DOHH2 (cell line): Measurements from ENCODE around the gene KRT39.
"Not testable (repeated sequence)": the region's sequence is repeated elsewhere in the genome, so short reads cannot be mapped to it uniquely, and the experiment has no call there.

Experiments used
- H3F3A ChIP-seq: fragments of 200-600 bp; sonication (generic), shearing (Covaris generic); 2 replicates; pipeline ENCODE4 v1.6.0; 2016; ENCODE audit warnings: antibody characterized with exemption, mild to moderate bottlenecking; ENCODE audit not compliant: control insufficient read depth, insufficient read depth
- H3K27ac ChIP-seq: fragments of 200-600 bp; sonication (generic); 2 replicates; pipeline ENCODE4 v1.5.1; 2014; ENCODE audit warnings: low read depth, mild to moderate bottlenecking, low read length, moderate library complexity
- H3K27me3 ChIP-seq: fragments of 200-600 bp; sonication (generic); 2 replicates; pipeline ENCODE4 v1.6.1; 2014; ENCODE audit warnings: mild to moderate bottlenecking, low read length, mixed read lengths; ENCODE audit not compliant: control insufficient read depth
- H3K36me3 ChIP-seq: fragments of 200-600 bp; sonication (generic); 2 replicates; pipeline ENCODE4 v1.6.1; 2014; ENCODE audit warnings: mild to moderate bottlenecking, low read length, moderate library complexity, mixed read lengths; ENCODE audit not compliant: control insufficient read depth
- H3K4me1 ChIP-seq: fragments of 200-600 bp; sonication (generic); 2 replicates; pipeline ENCODE4 v1.6.1; 2014; ENCODE audit warnings: mild to moderate bottlenecking, low read length, mixed read lengths; ENCODE audit not compliant: control insufficient read depth
- H3K4me2 ChIP-seq: fragments of 200-600 bp; sonication (generic); 2 replicates; pipeline ENCODE4 v1.6.0; 2014; ENCODE audit warnings: mild to moderate bottlenecking, low read length, moderate library complexity
- H3K4me3 ChIP-seq: fragments of 200-600 bp; sonication (generic); 2 replicates; pipeline ENCODE4 v1.5.1; 2014; ENCODE audit warnings: mild to moderate bottlenecking, low read length, mixed read lengths
- H3K79me2 ChIP-seq: fragments of 200-600 bp; sonication (generic); 2 replicates; pipeline ENCODE4 v1.6.1; 2014; ENCODE audit warnings: mild to moderate bottlenecking, low read length, mixed read lengths; ENCODE audit not compliant: control insufficient read depth
- H3K9me2 ChIP-seq: fragments of 200-600 bp; sonication (generic); replicated peaks from 2 replicates; pipeline ENCODE4 v1.6.1; 2014; ENCODE audit warnings: mild to moderate bottlenecking, low read length, mixed read lengths; ENCODE audit not compliant: control insufficient read depth
- H3K9me3 ChIP-seq: fragments of 200-600 bp; sonication (generic); 2 replicates; pipeline ENCODE4 v1.6.1; 2014; ENCODE audit warnings: antibody characterized with exemption, low read length, mixed read lengths; ENCODE audit not compliant: control insufficient read depth, insufficient read depth
- H4K20me1 ChIP-seq: fragments of 200-600 bp; sonication (generic); 2 replicates; pipeline ENCODE4 v1.6.0; 2014; ENCODE audit warnings: low read depth, mild to moderate bottlenecking, antibody characterized with exemption, low read length, moderate library complexity; ENCODE audit not compliant: control insufficient read depth, insufficient read depth
- CTCF ChIP-seq: fragments of 200-600 bp; sonication (generic); IDR thresholded peaks from one replicate; pipeline ENCODE4 v1.5.1; 2014; ENCODE audit warnings: antibody characterized with exemption, mild to moderate bottlenecking, low read depth, low read length; ENCODE audit not compliant: poor library complexity, severe bottlenecking
- EZH2phosphoT487 ChIP-seq: fragments of 200-600 bp; sonication (generic); IDR thresholded peaks from 2 replicates; pipeline ENCODE4 v1.6.1; 2017; ENCODE audit warnings: borderline replicate concordance, mild to moderate bottlenecking, antibody characterized with exemption, low read length, moderate library complexity, mixed read lengths

The KRT39 gene

GRCh38 chr17:40926341-40926740, 40.4 kb downstream of the KRT39 start:
- Histone ChIP-seq H3K4me3 (no peak overlapping the region), H3K9me2 (no peaks in the 10 kb centered on the region), H3K4me2 (no peak overlapping the region), H4K20me1 (no peaks in the 10 kb centered on the region), H3K27me3 (peaks cover 5% of the 10 kb centered on the region; the same call in 1 of the 2 replicates), H3K27ac (no peak overlapping the region), H3K9me3 (no peaks in the 10 kb centered on the region), H3K4me1 (no peaks in the 10 kb centered on the region), H3F3A (no peaks in the 10 kb centered on the region), H3K36me3 (no peaks in the 10 kb centered on the region), H3K79me2 (no peaks in the 10 kb centered on the region)
- TF ChIP-seq EZH2phosphoT487 (no peak), CTCF (no peak)

DNA sequence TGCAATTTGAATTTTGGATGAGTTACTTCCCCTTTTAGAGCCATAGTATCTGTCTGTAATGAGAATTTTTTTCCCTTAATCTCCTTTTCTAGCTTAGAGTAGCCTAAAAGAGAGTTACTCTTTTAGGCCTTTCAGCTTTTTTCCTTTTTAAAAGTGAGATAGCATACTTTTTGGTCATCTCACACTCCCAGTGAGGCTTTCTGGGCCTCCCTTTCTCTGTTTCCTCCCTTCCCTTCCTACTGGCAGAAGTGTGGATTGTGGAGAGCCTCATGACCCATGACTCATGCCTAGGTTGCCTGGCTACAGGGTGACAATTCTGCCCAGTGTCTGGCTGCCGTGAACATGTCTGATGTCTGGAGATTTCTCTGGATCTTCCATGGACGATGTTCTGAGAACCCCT, 44.5 kb downstream of the KRT39 start:
- Histone ChIP-seq H4K20me1 (no peaks in the 10 kb centered on the region), H3K4me1 (no peaks in the 10 kb centered on the region), H3K9me3 (no peaks in the 10 kb centered on the region), H3K79me2 (no peaks in the 10 kb centered on the region), H3K27ac (no peak overlapping the region), H3K9me2 (no peaks in the 10 kb centered on the region), H3K27me3 (peaks cover 3% of the 10 kb centered on the region; the same call in 1 of the 2 replicates), H3K4me3 (no peak overlapping the region), H3K4me2 (no peak overlapping the region), H3K36me3 (no peaks in the 10 kb centered on the region), H3F3A (no peaks in the 10 kb centered on the region)
- TF ChIP-seq EZH2phosphoT487 = no peak
- TF ChIP-seq CTCF = no peak

DNA sequence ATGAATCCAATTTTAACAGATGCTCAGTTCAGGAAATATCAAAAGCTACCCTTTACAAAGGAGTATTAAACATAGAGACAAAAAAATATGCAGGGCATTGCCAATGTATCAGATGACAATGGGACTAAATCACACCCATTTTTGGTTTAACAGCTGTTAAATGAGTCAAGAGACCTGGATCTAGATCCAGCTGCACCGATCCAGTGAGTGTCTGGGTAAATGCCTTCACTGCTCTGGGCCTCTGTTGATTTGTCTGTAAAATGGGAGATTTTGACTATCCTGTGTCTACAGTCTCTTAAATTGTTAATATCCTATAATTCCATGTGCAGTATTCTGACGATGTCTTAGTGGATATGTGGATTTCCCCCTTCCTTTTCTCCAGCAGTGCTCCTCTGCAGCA, 45.7 kb downstream of the KRT39 start:
- H3K4me3 ChIP-seq = no peak overlapping the region
- H3K27me3 ChIP-seq = peaks cover 3% of the 10 kb centered on the region; the same call in 1 of the 2 replicates
- no peaks in the 10 kb centered on the region for H3K36me3 ChIP-seq
- H4K20me1 ChIP-seq = no peaks in the 10 kb centered on the region
- no peaks in the 10 kb centered on the region for H3K9me2 ChIP-seq
- no peaks in the 10 kb centered on the region for H3K9me3 ChIP-seq
- H3K4me2 ChIP-seq = no peak overlapping the region
- TF ChIP-seq CTCF (no peak), EZH2phosphoT487 (no peak)
- H3K79me2 ChIP-seq = no peaks in the 10 kb centered on the region
- no peaks in the 10 kb centered on the region for H3F3A ChIP-seq
- no peak overlapping the region for H3K27ac ChIP-seq
- H3K4me1 ChIP-seq = no peaks in the 10 kb centered on the region

GRCh38 chr17:40917116-40917515, 49.6 kb downstream of the KRT39 start:
- not testable (repeated sequence) for H3K9me2 ChIP-seq, H3K4me1 ChIP-seq, H4K20me1 ChIP-seq, H3K27ac ChIP-seq, H3K4me3 ChIP-seq, H3K79me2 ChIP-seq, H3K9me3 ChIP-seq, H3F3A ChIP-seq, H3K4me2 ChIP-seq, H3K36me3 ChIP-seq, H3K27me3 ChIP-seq
